Suprapubic skin (tissue), 4 donors: ENCODE results near the gene MGAM2.

Source experiments
- EP300 ChIP-seq: sonication (generic); formaldehyde crosslinking; IDR thresholded peaks from one replicate; pipeline ENCODE4 v1.6.1; 2017; ENCODE audit warnings: antibody characterized with exemption
- POLR2A ChIP-seq, 2 donors: fragments of 450-650 bp; IDR thresholded peaks; one replicate each; pipeline ENCODE4 v1.6.1; 2017; ENCODE audit warnings: antibody characterized with exemption in 2 of 2, mild to moderate bottlenecking in 2 of 2, moderate library complexity in 2 of 2
- POLR2AphosphoS5 ChIP-seq, 3 donors: sonication (generic); formaldehyde crosslinking; IDR thresholded peaks; one replicate each; pipeline ENCODE4 v1.6.1; 2017; ENCODE audit warnings: antibody characterized with exemption in 3 of 3
- TF ChIP-seq, protein P1 (sequence below), 2 donors: fragments of 200-600 bp in 1 of 2; fragments of 450-650 bp in 1 of 2; sonication (generic) in 1 of 2; IDR thresholded peaks; one replicate each; pipeline ENCODE4 v1.5.1; 2016 to 2019; ENCODE audit warnings: antibody characterized with exemption in 2 of 2, mild to moderate bottlenecking in 1 of 2, moderate library complexity in 1 of 2

DNA sequence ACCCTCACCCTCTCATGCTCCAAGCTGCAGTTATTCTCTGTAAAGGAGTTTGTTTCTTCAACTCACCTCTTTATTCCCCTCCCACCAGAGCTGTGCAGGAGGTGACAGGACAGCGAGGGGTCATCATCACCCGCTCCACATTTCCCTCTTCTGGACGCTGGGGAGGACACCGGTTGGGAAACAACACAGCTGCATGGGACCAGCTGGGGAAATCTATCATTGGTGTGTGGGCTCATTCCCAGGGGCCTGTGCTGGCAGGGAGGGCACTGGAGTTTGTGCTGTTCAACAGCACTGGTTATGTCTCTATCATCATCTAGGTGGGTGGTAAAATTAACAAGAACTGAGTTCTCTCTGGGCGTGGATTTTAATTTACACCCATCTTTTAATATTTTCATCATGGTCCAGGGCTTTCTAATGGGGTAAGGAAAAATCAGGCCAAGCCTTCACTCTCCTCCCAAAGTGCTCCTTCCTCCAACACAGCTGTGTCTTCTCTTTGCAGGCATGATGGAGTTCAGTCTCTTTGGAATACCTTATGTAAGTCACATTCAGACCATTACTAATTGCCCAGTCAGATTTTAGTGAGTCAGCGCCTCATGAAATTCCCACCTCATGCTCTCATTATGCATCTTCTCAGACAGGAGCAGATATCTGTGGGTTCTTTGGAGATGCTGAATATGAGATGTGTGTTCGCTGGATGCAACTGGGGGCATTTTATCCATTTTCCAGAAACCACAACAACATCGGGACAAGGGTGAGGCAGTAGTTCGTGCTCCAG is 84.7 kb downstream of the MGAM2 start:
- TF ChIP-seq, protein P1, sequence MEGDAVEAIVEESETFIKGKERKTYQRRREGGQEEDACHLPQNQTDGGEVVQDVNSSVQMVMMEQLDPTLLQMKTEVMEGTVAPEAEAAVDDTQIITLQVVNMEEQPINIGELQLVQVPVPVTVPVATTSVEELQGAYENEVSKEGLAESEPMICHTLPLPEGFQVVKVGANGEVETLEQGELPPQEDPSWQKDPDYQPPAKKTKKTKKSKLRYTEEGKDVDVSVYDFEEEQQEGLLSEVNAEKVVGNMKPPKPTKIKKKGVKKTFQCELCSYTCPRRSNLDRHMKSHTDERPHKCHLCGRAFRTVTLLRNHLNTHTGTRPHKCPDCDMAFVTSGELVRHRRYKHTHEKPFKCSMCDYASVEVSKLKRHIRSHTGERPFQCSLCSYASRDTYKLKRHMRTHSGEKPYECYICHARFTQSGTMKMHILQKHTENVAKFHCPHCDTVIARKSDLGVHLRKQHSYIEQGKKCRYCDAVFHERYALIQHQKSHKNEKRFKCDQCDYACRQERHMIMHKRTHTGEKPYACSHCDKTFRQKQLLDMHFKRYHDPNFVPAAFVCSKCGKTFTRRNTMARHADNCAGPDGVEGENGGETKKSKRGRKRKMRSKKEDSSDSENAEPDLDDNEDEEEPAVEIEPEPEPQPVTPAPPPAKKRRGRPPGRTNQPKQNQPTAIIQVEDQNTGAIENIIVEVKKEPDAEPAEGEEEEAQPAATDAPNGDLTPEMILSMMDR (IDR thresholded peaks at IDR 0.05): no peak
- TF ChIP-seq POLR2AphosphoS5 (IDR thresholded peaks at IDR 0.05) (no peak), EP300 (no peak), POLR2A (IDR thresholded peaks at IDR 0.05) (no peak)
